Prostate gland (tissue), 2 donors: Measurements from ENCODE around the gene SLC6A3. TPM values are rescaled to one million over a fixed set of nuclear protein-coding genes. Genes with fewer than 3 reads are reported as not detected.

ENCODE experiments used
- DNase-seq: peaks from one replicate; pipeline ENCODE4 v3.0.0-alpha.2; 2019; ENCODE audit warnings: low spot score
- H3K27ac ChIP-seq, 2 donors: fragments of 200-600 bp; sonication (generic); 2 replicates each; pipeline ENCODE4 v1.5.1; 2017 to 2019
- H3K27me3 ChIP-seq: fragments of 200-600 bp; sonication (generic); replicated peaks from 2 replicates; pipeline ENCODE4 v1.5.1; 2019; ENCODE audit not compliant: insufficient read depth
- H3K36me3 ChIP-seq, 2 donors: fragments of 200-600 bp; sonication (generic); 1 replicate in 1 of 2; 2 replicates in 1 of 2; pipeline versions ENCODE4 v1.5.1 to v1.8.1; 2017 to 2019
- H3K4me1 ChIP-seq: fragments of 200-600 bp; sonication (generic); replicated peaks from 2 replicates; pipeline ENCODE4 v1.5.1; 2019
- H3K4me3 ChIP-seq, 2 donors: fragments of 200-600 bp; sonication (generic); 2 replicates each; pipeline ENCODE4 v1.5.1; 2017 to 2019
- H3K9me3 ChIP-seq: fragments of 200-600 bp; sonication (generic); 2 replicates; pipeline ENCODE4 v1.5.1; 2017
- POLR2A ChIP-seq: fragments of 450-650 bp; IDR thresholded peaks from one replicate; pipeline ENCODE4 v1.6.1; 2016; ENCODE audit warnings: antibody characterized with exemption, mild to moderate bottlenecking
- POLR2AphosphoS5 ChIP-seq: sonication (generic); formaldehyde crosslinking; IDR thresholded peaks from one replicate; pipeline ENCODE4 v1.6.1; 2017; ENCODE audit warnings: antibody characterized with exemption
- WGBS: methylation state at CpG from one replicate; pipeline ENCODE4 v1.1.5; 2018; 5-methylcytosine and 5-hydroxymethylcytosine counted together
- intact Hi-C: fragments of 100-400 bp; cut with DNase I; formaldehyde crosslinking; loops from one replicate; pipeline ENCODE4 v1.14.2; 2022
- total RNA-seq, 2 donors: library from RNA; depleted of rRNA; stranded (reverse); fragments of >200 nt; gene quantifications; one replicate each; pipeline ENCODE4 v1.1.0, GENCODE V29; 2016
- TF ChIP-seq, protein P1 (sequence below), 4 experiments: fragments of 200-600 bp in 2 of 4; fragments of 450-650 bp in 2 of 4; sonication (generic) in 2 of 4; IDR thresholded peaks; 1 replicate in 3 of 4; 2 replicates in 1 of 4; pipeline ENCODE4 v1.5.1; 2016 to 2019; ENCODE audit warnings: antibody characterized with exemption in 4 of 4, mild to moderate bottlenecking in 2 of 4, moderate library complexity in 2 of 4

SLC6A3 gene
- total RNA-seq, 2 donors from 2014 or later = 4.6 TPM; not detected in 1

DNA sequence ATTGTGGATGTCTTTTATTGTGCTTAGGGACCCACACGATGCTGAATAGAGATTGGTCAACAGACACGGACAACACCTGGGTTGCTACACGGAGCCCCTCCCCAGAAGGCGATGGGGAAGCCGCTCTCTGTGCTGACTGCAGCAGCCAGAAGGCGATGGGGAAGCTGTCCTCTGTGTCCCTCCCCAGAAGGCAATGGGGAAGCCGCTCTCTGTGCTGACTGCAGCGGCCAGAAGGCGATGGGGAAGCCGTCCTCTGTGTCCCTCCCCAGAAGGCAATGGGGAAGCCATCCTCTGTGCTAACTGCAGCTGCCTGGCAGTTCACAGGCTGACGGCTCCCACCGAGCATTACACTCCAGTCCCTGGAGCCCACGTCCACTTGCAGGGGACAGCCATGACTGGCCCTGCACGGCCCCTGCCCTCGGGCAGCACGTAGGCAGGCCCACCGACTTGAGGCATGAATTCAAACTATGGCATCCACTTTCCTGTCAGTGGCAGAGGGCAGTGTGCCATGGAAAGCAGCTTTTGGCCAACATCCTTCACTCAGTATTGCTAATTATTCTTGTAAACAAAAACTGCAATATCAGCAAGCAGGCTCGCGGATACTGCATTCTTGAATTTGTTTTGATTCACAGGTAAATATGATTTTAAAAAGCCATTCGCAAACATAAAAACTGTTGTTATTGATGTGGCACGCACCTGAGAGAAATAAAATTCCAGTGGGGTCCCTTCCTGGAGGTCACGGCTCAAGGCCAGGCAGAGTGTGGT, 52.3 kb downstream of the SLC6A3 start:
- H3K27ac ChIP-seq = no peak overlapping the region
- no peak for DNase-seq
- WGBS = 70% methylated on average over 21 of the region's 22 CpGs
- H3K9me3 ChIP-seq = no peaks in the 10 kb centered on the region
- peaks cover 4% of the 10 kb centered on the region for H3K27me3 ChIP-seq
- H3K4me3 ChIP-seq = no peak overlapping the region
- no peaks in the 10 kb centered on the region for H3K36me3 ChIP-seq
- no peaks in the 10 kb centered on the region for H3K4me1 ChIP-seq
- TF ChIP-seq POLR2AphosphoS5 (no peak), POLR2A (no peak)
- TF ChIP-seq, protein P1, sequence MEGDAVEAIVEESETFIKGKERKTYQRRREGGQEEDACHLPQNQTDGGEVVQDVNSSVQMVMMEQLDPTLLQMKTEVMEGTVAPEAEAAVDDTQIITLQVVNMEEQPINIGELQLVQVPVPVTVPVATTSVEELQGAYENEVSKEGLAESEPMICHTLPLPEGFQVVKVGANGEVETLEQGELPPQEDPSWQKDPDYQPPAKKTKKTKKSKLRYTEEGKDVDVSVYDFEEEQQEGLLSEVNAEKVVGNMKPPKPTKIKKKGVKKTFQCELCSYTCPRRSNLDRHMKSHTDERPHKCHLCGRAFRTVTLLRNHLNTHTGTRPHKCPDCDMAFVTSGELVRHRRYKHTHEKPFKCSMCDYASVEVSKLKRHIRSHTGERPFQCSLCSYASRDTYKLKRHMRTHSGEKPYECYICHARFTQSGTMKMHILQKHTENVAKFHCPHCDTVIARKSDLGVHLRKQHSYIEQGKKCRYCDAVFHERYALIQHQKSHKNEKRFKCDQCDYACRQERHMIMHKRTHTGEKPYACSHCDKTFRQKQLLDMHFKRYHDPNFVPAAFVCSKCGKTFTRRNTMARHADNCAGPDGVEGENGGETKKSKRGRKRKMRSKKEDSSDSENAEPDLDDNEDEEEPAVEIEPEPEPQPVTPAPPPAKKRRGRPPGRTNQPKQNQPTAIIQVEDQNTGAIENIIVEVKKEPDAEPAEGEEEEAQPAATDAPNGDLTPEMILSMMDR (IDR thresholded peaks at IDR 0.05) = no peak
- intact Hi-C loops = no loop called here

GRCh38 chr5:1392261-1392660, 53.0 kb downstream of the SLC6A3 start:
- peaks cover 4% of the 10 kb centered on the region for H3K27me3 ChIP-seq
- no peaks in the 10 kb centered on the region for H3K9me3 ChIP-seq
- no peak overlapping the region for H3K4me3 ChIP-seq
- no peaks in the 10 kb centered on the region for H3K36me3 ChIP-seq
- TF ChIP-seq POLR2AphosphoS5 = no peak
- TF ChIP-seq, protein P1 (IDR thresholded peaks at IDR 0.05) = no peak
- TF ChIP-seq POLR2A = no peak
- H3K27ac ChIP-seq = no peak overlapping the region
- no peak for DNase-seq
- WGBS = 74% methylated on average over 11 of the region's 11 CpGs
- H3K4me1 ChIP-seq = no peaks in the 10 kb centered on the region
- intact Hi-C loops = no loop called here

DNA sequence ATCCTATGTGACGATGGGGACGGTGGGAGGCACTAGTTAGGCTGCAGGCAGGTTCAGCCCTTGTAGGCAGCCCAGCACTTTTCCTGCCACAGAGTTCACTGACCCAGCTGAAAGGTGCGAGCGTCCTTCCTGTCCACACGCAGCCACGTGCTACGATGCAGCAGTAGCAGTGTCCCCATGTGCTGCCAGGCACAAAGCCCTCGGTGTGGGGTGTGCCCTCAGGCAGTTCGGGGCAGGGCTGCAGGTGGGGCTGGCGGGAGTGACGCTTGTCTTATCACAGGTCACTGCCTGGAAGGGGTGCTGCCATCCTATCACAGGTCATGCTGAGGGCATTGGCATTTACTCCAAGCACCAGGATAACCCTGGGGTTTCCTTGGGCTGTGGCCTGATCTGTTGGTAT, 53.5 kb downstream of the SLC6A3 start:
- 63% methylated on average over 11 of the region's 11 CpGs for WGBS
- Histone ChIP-seq H3K4me1 (peaks cover under 1% of the 10 kb centered on the region), H3K4me3 (no peak overlapping the region), H3K9me3 (no peaks in the 10 kb centered on the region), H3K27ac (no peak overlapping the region), H3K36me3 (no peaks in the 10 kb centered on the region), H3K27me3 (peaks cover 4% of the 10 kb centered on the region)
- DNase-seq = no peak
- intact Hi-C loops = no loop called here
- TF ChIP-seq POLR2A (no peak), POLR2AphosphoS5 (no peak)
- TF ChIP-seq, protein P1 (IDR thresholded peaks at IDR 0.05) = no peak

GRCh38 chr5:1390861-1391600, 54.2 kb downstream of the SLC6A3 start:
- intact Hi-C loops = no loop called here
- WGBS = 72% methylated on average over 21 of the region's 21 CpGs
- TF ChIP-seq, protein P1 (IDR thresholded peaks at IDR 0.05) = no peak
- TF ChIP-seq POLR2A (no peak), POLR2AphosphoS5 (no peak)

More at GRCh38 chr5:1390861-1391600, 54.2 kb downstream of the SLC6A3 start:
- no peak overlapping the region for H3K27ac ChIP-seq
- H3K36me3 ChIP-seq = no peaks in the 10 kb centered on the region
- peaks cover 3% of the 10 kb centered on the region for H3K4me1 ChIP-seq
- H3K4me3 ChIP-seq = no peak overlapping the region
- no peak for DNase-seq
- peaks cover 4% of the 10 kb centered on the region for H3K27me3 ChIP-seq
- H3K9me3 ChIP-seq = no peaks in the 10 kb centered on the region
